GM23338 (cell line): ENCODE data around the gene PTPRE. TPM values are rescaled to one million over a fixed set of nuclear protein-coding genes. Genes with fewer than 3 reads are reported as not detected.

Experiments used
- ATAC-seq: fragments of 200-7000 bp; cut with Tn5 transposase; 3 replicates; pipeline ENCODE4 v1.9.1; 2020
- DNase-seq: peaks from one replicate; pipeline ENCODE4 v3.0.0-alpha.2; 2015; ENCODE audit warnings: low spot score
- H2AFZ ChIP-seq: fragments of 200-600 bp; sonication (generic); 2 replicates; pipeline ENCODE4 v1.8.0; 2016; ENCODE audit warnings: antibody characterized with exemption, mild to moderate bottlenecking, moderate library complexity
- H3F3A ChIP-seq: fragments of 200-600 bp; sonication (generic); replicated peaks from 2 replicates; pipeline ENCODE4 v1.8.0; 2017; ENCODE audit warnings: antibody characterized with exemption, mixed run types, low read depth
- H3K27ac ChIP-seq: fragments of 200-600 bp; sonication (generic); 2 replicates; pipeline ENCODE4 v1.6.1; 2016; ENCODE audit warnings: low read depth
- H3K27me3 ChIP-seq: fragments of 200-600 bp; sonication (generic); 2 replicates; pipeline ENCODE4 v1.8.0; 2016; ENCODE audit warnings: mild to moderate bottlenecking, mixed run types, moderate library complexity; ENCODE audit not compliant: insufficient read depth
- H3K36me3 ChIP-seq: fragments of 200-600 bp; sonication (generic); 2 replicates; pipeline ENCODE4 v1.8.0; 2016; ENCODE audit warnings: mild to moderate bottlenecking; ENCODE audit not compliant: insufficient read depth
- H3K4me1 ChIP-seq: fragments of 200-600 bp; sonication (generic); 2 replicates; pipeline ENCODE4 v1.8.0; 2016; ENCODE audit warnings: mild to moderate bottlenecking, moderate library complexity; ENCODE audit not compliant: insufficient read depth
- H3K4me2 ChIP-seq: fragments of 200-600 bp; sonication (generic); 2 replicates; pipeline ENCODE4 v1.7.1; 2017; ENCODE audit warnings: mixed run types
- H3K4me3 ChIP-seq: fragments of 200-600 bp; sonication (generic); 2 replicates; pipeline ENCODE4 v1.6.1; 2016; ENCODE audit warnings: mixed run types
- H3K79me2 ChIP-seq: fragments of 200-600 bp; sonication (generic); replicated peaks from 2 replicates; pipeline ENCODE4 v1.8.0; 2017; ENCODE audit warnings: mild to moderate bottlenecking; ENCODE audit not compliant: insufficient read depth
- H3K9me2 ChIP-seq: fragments of 200-600 bp; sonication (generic); 2 replicates; pipeline ENCODE4 v1.8.0; 2017; ENCODE audit not compliant: insufficient read depth
- H4K20me1 ChIP-seq: fragments of 200-600 bp; sonication (generic); replicated peaks from 2 replicates; pipeline ENCODE4 v1.8.0; 2017; ENCODE audit warnings: mild to moderate bottlenecking; ENCODE audit not compliant: insufficient read depth
- H3K27ac Mint-ChIP-seq: 2 replicates; pipeline ENCODE4 v1.8.0; 2020; ENCODE audit warnings: inconsistent platforms, mild to moderate bottlenecking, moderate library complexity, mixed read lengths
- H3K27me3 Mint-ChIP-seq: 3 replicates; pipeline ENCODE4 v1.8.0; 2022; ENCODE audit warnings: low read depth, mild to moderate bottlenecking, moderate library complexity, mixed read lengths, inconsistent platforms; ENCODE audit not compliant: insufficient read depth, poor library complexity
- H3K36me3 Mint-ChIP-seq: 3 replicates; pipeline ENCODE4 v1.8.0; 2021; ENCODE audit warnings: low read depth, mild to moderate bottlenecking, inconsistent platforms, moderate library complexity, mixed read lengths
- H3K4me1 Mint-ChIP-seq: 3 replicates; pipeline ENCODE4 v1.8.0; 2020; ENCODE audit warnings: mild to moderate bottlenecking, inconsistent platforms, mixed read lengths
- H3K4me3 Mint-ChIP-seq: 3 replicates; pipeline ENCODE4 v1.8.0; 2021; ENCODE audit warnings: moderate library complexity, mild to moderate bottlenecking, inconsistent platforms, mixed read lengths
- H3K9me3 Mint-ChIP-seq: 3 replicates; pipeline ENCODE4 v1.8.0; 2020; ENCODE audit warnings: moderate library complexity, mild to moderate bottlenecking, inconsistent platforms, mixed read lengths
- CREB1 ChIP-seq: fragments of 250-450 bp; sonication (Bioruptor Pico); IDR thresholded peaks from 2 replicates; pipeline ENCODE4 v1.5.0; 2020; ENCODE audit warnings: low read depth, mild to moderate bottlenecking, moderate library complexity
- EZH2 ChIP-seq: fragments of 200-600 bp; sonication (generic); IDR thresholded peaks from one replicate; pipeline ENCODE4 v1.8.0; 2017; ENCODE audit warnings: antibody characterized with exemption, mild to moderate bottlenecking, low read depth; ENCODE audit not compliant: unreplicated experiment
- EZH2phosphoT487 ChIP-seq: fragments of 200-600 bp; sonication (generic); IDR thresholded peaks from one replicate; pipeline ENCODE4 v1.8.1; 2018; ENCODE audit warnings: antibody characterized with exemption; ENCODE audit not compliant: unreplicated experiment
- JUNB ChIP-seq: IDR thresholded peaks from one replicate; pipeline ENCODE4 v1.6.1; 2016; ENCODE audit warnings: antibody characterized with exemption; ENCODE audit not compliant: unreplicated experiment
- polyA plus RNA-seq: library from polyadenylated mRNA; unstranded; fragments of >200 nt; fragmentation: Nextera tagmentation; extraction: Ambion mirVana; gene quantifications from 2 replicates; pipeline ENCODE4 v1.2.1, GENCODE V29; 2016
- total RNA-seq: library from RNA; depleted of rRNA; stranded (reverse); fragments of >200 nt; shearing (Covaris generic); gene quantifications from 2 replicates; pipeline ENCODE4 v1.2.3, GENCODE V29; 2014
- TF ChIP-seq, protein P1 (sequence below): IDR thresholded peaks from one replicate; pipeline ENCODE4 v1.6.1; 2018; ENCODE audit warnings: antibody characterized with exemption; ENCODE audit not compliant: unreplicated experiment
- TF ChIP-seq, protein P2 (sequence below), 2 experiments: fragments of 200-600 bp in 1 of 2; sonication (generic) in 1 of 2; conservative IDR thresholded peaks; 2 replicates each; pipeline versions ENCODE4 v1.5.1 to v1.6.1; 2016 to 2017; ENCODE audit warnings: antibody characterized with exemption in 2 of 2, low read depth in 2 of 2, mild to moderate bottlenecking in 2 of 2, moderate library complexity in 1 of 2

PTPRE gene
- total and polyA plus RNA-seq, 2 experiments from 2014 or later: 0.34 to 0.42 TPM

DNA sequence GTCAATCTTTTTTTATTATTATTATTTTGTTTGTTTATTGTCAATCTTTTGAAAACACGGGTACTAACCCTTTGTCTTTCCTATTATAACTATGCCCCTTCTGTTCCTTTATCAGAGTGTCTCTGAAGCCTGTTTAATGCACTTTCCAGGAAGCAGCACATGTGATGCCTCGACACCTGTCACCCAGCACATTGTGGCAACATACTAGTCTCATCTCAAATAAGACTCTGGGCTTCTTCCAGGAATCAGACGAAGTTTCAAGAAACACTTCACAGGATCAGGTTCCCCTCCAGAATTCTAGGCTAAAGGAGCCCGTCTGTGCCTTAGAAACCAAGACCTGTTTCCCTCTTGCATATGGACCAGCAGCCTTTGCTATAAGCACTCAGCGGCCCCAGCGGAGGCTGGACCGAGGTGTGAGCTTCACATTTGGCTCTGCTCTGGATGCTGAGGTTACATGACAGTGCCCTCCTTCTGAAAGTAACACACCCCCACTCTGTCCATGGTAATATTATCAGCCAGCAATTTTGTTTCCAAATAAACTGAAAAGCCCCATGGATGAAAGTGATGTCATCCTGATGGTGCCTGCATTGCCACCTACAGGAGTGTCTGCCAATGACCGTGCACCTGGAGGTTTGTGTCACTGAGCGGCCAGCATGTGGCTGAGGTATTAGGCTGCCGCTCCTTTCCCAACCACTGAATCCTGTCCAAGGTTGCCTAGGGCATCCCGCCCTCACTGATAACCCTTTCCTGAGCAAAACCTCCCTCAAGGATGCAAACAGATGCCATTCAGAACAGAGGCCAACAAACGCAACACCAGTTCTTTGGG, 181.2 kb downstream of the PTPRE start (continued):
- TF ChIP-seq, protein P1, sequence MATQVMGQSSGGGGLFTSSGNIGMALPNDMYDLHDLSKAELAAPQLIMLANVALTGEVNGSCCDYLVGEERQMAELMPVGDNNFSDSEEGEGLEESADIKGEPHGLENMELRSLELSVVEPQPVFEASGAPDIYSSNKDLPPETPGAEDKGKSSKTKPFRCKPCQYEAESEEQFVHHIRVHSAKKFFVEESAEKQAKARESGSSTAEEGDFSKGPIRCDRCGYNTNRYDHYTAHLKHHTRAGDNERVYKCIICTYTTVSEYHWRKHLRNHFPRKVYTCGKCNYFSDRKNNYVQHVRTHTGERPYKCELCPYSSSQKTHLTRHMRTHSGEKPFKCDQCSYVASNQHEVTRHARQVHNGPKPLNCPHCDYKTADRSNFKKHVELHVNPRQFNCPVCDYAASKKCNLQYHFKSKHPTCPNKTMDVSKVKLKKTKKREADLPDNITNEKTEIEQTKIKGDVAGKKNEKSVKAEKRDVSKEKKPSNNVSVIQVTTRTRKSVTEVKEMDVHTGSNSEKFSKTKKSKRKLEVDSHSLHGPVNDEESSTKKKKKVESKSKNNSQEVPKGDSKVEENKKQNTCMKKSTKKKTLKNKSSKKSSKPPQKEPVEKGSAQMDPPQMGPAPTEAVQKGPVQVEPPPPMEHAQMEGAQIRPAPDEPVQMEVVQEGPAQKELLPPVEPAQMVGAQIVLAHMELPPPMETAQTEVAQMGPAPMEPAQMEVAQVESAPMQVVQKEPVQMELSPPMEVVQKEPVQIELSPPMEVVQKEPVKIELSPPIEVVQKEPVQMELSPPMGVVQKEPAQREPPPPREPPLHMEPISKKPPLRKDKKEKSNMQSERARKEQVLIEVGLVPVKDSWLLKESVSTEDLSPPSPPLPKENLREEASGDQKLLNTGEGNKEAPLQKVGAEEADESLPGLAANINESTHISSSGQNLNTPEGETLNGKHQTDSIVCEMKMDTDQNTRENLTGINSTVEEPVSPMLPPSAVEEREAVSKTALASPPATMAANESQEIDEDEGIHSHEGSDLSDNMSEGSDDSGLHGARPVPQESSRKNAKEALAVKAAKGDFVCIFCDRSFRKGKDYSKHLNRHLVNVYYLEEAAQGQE: no peak
- no peak for TF ChIP-seq JUNB
- peak; percentile 57 for TF ChIP-seq CREB1 (CRISPR knock-in tag)
- no peak for TF ChIP-seq EZH2
- no peak for TF ChIP-seq EZH2phosphoT487

DNA sequence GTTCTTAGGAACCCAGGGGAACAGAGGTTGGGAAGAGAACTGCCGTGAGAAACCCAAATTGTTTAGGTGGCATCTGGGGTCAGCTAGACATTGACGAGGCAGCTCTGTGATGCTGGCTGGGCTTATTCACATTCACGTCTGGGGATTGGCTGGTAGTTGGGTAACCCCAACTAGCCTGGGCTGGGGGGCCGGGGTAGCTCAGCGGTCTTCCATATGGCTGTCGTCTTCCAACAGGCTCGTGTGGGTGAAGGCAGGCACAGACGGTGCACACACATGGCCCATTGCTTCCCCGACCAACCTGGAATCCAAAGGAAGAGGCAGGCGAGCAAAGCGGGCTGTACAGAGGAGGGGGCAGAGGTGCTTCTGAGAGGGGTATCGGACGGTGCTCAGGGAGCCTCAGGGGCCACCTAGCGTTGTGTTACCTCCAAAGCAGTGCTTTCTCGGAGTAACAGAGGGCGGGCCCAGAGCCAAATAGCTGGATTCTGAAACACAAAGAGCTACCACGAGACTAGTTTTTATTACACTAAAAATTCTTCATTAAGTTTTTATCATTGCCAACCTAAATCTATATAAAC, 184.8 kb downstream of the PTPRE start:
- peaks cover 7% of the 10 kb centered on the region for H3K27me3 Mint-ChIP-seq
- H3K27me3 ChIP-seq: no peaks in the 10 kb centered on the region
- no peak overlapping the region for H3K4me3 Mint-ChIP-seq
- no peaks in the 10 kb centered on the region; the same call in 2 of the 3 replicates for H3K36me3 Mint-ChIP-seq
- H3K9me3 Mint-ChIP-seq: no peaks in the 10 kb centered on the region
- no peaks in the 10 kb centered on the region for H3F3A ChIP-seq
- H3K9me2 ChIP-seq: no peaks in the 10 kb centered on the region
- no peaks in the 10 kb centered on the region for H4K20me1 ChIP-seq
- H3K4me3 ChIP-seq: no peak overlapping the region
- H2AFZ ChIP-seq: peak overlapping the region; percentile 38; the same call in 1 of the 2 replicates
- peaks cover 15% of the 10 kb centered on the region for H3K4me1 Mint-ChIP-seq
- H3K27ac ChIP-seq: no peak overlapping the region
- no peaks in the 10 kb centered on the region for H3K79me2 ChIP-seq
- no peak overlapping the region for H3K27ac Mint-ChIP-seq
- H3K36me3 ChIP-seq: no peaks in the 10 kb centered on the region
- TF ChIP-seq CREB1 (CRISPR knock-in tag): no peak
- TF ChIP-seq, protein P2, sequence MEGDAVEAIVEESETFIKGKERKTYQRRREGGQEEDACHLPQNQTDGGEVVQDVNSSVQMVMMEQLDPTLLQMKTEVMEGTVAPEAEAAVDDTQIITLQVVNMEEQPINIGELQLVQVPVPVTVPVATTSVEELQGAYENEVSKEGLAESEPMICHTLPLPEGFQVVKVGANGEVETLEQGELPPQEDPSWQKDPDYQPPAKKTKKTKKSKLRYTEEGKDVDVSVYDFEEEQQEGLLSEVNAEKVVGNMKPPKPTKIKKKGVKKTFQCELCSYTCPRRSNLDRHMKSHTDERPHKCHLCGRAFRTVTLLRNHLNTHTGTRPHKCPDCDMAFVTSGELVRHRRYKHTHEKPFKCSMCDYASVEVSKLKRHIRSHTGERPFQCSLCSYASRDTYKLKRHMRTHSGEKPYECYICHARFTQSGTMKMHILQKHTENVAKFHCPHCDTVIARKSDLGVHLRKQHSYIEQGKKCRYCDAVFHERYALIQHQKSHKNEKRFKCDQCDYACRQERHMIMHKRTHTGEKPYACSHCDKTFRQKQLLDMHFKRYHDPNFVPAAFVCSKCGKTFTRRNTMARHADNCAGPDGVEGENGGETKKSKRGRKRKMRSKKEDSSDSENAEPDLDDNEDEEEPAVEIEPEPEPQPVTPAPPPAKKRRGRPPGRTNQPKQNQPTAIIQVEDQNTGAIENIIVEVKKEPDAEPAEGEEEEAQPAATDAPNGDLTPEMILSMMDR (conservative IDR thresholded peaks at IDR 0.05; ENCODE audit: low read depth in 2 of 2): peak; percentile 48 to 63
- ATAC-seq (peak; percentile 96), DNase-seq (peak; percentile 80)
- no peaks in the 10 kb centered on the region; the same call in 1 of the 2 replicates for H3K4me1 ChIP-seq
- no peak overlapping the region for H3K4me2 ChIP-seq
